ENCODE data around the gene PRICKLE4.

Gene PRICKLE4

DNA sequence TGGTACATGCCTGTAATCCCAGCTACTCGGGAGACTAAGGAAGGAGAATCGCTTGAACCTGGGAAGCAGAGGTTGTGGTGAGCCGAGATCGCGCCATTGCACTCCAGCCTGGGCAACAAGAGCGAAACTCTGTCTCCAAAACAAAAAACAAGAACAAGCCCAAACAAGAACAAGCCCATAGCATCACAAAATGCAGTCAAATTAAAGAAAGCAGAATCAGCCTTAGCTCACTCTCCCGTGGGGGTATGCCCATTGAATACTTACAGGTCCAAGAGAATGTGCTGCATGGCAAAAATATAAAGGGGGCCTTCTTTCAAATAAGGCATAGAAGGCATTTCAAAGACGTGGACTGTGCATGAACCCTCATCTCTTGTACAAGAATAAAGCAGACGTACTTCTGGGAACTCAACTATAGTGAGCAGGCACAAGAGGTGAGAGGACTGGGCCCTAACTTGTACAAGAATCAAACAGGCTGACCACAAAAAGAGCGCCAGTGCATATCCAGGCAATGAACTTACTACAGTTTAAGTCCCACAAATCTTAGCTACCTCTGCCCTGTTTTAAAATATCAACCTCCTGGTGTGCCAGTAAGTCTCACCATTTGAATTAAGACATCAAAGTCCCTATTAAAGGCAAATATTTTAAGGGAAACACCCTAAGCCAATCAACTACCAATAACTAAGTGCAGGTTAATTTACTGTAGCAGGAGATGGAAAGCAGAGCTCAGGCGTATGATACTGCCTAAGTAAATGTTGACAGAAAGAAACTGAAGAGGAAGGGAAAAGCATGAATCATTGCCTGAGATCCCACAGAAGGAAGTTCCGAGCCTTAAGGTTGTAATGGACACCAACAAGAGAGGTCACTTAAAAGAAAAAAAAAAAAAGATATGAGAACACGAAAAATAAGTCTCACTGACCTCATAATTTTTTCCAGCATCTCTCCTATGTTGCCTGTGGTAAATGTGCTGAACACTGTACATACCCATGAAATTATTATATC is 44.3 kb downstream of the PRICKLE4 start:
- FAIRE-seq (no peak), DNase-seq (ENCODE audit: extremely low spot score, insufficient read length, low read depth) (no peak)

DNA sequence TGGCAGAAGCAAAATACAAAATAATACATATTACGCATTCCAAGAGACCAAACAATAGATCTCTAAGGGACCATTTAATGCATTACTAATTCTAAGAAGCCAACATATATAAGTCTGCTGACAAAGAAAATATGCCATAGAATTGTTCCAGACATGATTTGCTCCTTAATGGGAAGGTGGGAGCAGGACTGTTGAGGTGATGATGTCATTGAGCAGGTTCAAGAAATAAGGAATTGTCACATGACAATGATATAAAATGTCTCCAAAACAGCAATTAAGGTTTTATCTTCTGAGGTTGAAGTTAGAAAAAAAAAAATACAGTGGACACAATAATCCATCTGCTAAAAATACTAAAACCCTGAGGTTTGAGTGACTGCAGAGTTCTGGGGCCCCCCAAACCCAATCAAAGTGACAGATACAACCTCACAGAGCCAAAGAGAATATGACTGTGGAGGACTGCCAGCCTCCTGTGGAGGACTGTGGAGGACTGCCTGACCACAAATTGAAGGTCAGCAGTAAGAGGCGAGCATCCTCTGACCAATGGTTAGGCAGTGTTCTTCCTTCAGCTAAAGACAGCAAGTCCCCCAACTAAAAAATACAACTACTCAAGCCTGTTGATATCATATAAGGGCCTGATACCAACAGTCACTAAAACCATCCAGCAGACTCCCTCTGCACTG is 45.9 kb downstream of the PRICKLE4 start:
- no peak for DNase-seq (ENCODE audit: extremely low spot score, insufficient read length, low read depth)
- FAIRE-seq = no peak

DNA sequence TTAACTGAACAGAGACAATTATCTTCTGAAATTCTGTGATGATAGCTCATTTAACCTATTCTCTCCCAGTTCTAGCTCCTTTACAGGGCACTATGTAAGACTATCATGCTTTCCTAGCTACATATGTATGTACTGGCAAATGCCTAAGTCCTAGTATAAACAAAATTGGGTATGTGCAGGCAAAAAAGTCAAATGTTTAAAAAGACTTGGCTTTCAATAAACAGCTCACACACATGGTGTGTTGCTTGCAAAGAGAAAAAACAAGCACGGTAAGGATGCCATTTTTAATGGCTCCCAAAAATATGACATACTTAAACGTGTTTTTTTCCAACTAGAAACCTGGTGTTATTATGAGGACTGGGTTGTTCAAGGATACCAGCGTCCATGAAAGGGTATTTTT is 51.7 kb downstream of the PRICKLE4 start:
- no peak for FAIRE-seq
- DNase-seq (ENCODE audit: extremely low spot score, insufficient read length, low read depth) = no peak

DNA sequence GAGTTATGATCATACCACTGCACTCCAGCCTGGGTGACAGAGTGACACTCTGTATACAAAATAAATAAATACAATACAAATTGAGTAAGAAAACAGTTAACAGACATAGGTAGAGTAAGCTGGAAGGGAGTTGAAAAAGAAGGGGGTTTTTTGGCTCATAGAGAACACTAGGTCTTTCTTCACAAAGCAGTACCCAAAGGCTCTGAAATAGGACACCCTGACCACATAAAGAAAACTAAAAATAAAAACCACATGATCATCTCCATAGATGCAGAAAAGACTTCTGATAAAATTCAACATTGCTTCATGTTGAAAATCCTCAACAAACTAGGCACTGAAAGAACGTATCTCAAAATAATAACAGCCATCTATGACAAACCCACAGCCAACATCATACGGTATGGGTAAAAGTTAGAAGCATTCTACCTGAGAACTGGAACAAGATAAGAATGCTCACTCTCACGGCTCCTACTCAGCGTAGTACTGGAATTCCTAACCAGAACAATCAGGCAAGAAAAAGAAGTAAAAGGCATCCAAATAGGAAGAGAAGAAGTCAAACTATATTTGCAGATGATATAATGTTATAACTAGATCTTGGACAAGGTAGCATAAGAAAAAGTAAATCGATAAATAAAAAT is 55.6 kb downstream of the PRICKLE4 start:
- DNase-seq (ENCODE audit: extremely low spot score, insufficient read length, low read depth) = no peak
- FAIRE-seq = no peak

DNA sequence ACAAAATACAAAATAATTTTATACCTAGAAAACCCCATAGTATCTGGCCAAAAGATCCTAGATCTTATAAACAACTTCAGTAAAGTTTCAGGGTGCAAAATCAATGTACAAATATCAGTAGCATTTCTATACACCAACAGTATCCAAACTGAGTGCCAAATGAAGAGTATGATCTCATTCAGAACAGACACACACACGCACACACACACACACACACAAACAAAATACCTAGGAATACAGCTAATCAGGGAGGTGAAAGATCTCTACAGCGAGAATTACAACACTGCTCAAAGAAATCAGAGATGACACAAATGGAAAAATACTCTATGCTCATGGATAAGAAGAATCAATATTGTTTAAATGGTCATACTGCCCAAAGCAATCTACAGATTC is 56.1 kb downstream of the PRICKLE4 start:
- no peak for DNase-seq (ENCODE audit: extremely low spot score, insufficient read length, low read depth)
- FAIRE-seq = no peak

All from GM18507 (cell line).